ENCODE data around the gene FOXN3.

- TF ChIP-seq CTCF (conservative IDR thresholded peaks at IDR 0.05 in 1 of 2, IDR thresholded peaks at IDR 0.05 in 1 of 2; ENCODE audit: low read depth in 1 of 2, low read length in 2 of 2): no peak
- no peak for TF ChIP-seq EZH2 (IDR thresholded peaks at IDR 0.05; ENCODE audit: low read length, missing control alignments)
Observed at GRCh38 chr14:89228921-89229639, 188.0 kb downstream of the FOXN3 start.
